Measurements from ENCODE around the gene CYTH3.

GRCh38 chr7:6317797-6318438 is 45.5 kb upstream of the CYTH3 start:
- no peak for TF ChIP-seq CTCF (IDR thresholded peaks at IDR 0.05)
- TF ChIP-seq FOSL2 (IDR thresholded peaks at IDR 0.05): no peak
- no peak for TF ChIP-seq FOSL2 (CRISPR knock-in tag; IDR thresholded peaks at IDR 0.05)
- TF ChIP-seq ATOH8 (CRISPR knock-in tag; IDR thresholded peaks at IDR 0.05; ENCODE audit: low read depth): no peak
- no peak for TF ChIP-seq TP53 (CRISPR knock-in tag; IDR thresholded peaks at IDR 0.05)
- no peak for TF ChIP-seq POLR2A (IDR thresholded peaks at IDR 0.05; ENCODE audit: low read length)
- TF ChIP-seq JUNB (IDR thresholded peaks at IDR 0.05): no peak
- TF ChIP-seq EP300 (IDR thresholded peaks at IDR 0.05): no peak
- no peak for TF ChIP-seq SREBF2 (IDR thresholded peaks at IDR 0.05)
- TF ChIP-seq RAD21 (conservative IDR thresholded peaks at IDR 0.05 in 1 of 2, IDR thresholded peaks at IDR 0.05 in 1 of 2): no peak
- no peak for TF ChIP-seq CHD2 (IDR thresholded peaks at IDR 0.05; ENCODE audit: low read length, partially characterized antibody)
- TF ChIP-seq JUN (IDR thresholded peaks at IDR 0.05): no peak
- no peak for TF ChIP-seq CEBPB (IDR thresholded peaks at IDR 0.05)

Measured in A549 (cell line).